ENCODE data around the gene AOAH. TPM values are rescaled to one million over a fixed set of nuclear protein-coding genes. Genes with fewer than 3 reads are reported as not detected.

Gene AOAH
- total RNA-seq, 1 experiment from 2014 or later, result not detected

- Histone ChIP-seq H3K36me3 (ENCODE audit: insufficient read depth, low read length, poor library complexity, severe bottlenecking) (no peaks in the 10 kb centered on the region), H3K4me1 (ENCODE audit: insufficient read depth, low read length, poor library complexity, severe bottlenecking) (no peaks in the 10 kb centered on the region), H3K4me3 (ENCODE audit: low read depth, low read length, poor library complexity, severe bottlenecking) (no peak overlapping the region), H3K27me3 (replicated peaks; ENCODE audit: insufficient read depth, low read depth, low read length, poor library complexity) (peaks cover 3% of the 10 kb centered on the region), H3K9me3 (ENCODE audit: low read depth, low read length, poor library complexity, severe bottlenecking) (no peaks in the 10 kb centered on the region), H3K27ac (ENCODE audit: low read depth, low read length, poor library complexity, severe bottlenecking) (no peak overlapping the region)
- ChIA-PET CTCF (no interaction called here), POLR2A (ENCODE audit: low non-redundant PET) (no interaction called here)
- intact Hi-C loops (cut with micrococcal nuclease; ENCODE audit: unreplicated experiment), result no loop called here
- no TSS peak for BruUV-seq (replicated peaks)
- TF ChIP-seq EZH2 (IDR thresholded peaks at IDR 0.05; ENCODE audit: borderline replicate concordance, low read depth, low read length, poor library complexity, severe bottlenecking), result no peak
- no peak for TF ChIP-seq CTCF (conservative IDR thresholded peaks at IDR 0.05; ENCODE audit: low read depth, low read length)
- DNase-seq (ENCODE audit: low spot score), result no peak
Observed at GRCh38 chr7:36621396-36621795, 102.9 kb downstream of the AOAH start.

GRCh38 chr7:36620166-36620708 lies 104.1 kb downstream of the AOAH start:
- intact Hi-C loops (cut with micrococcal nuclease; ENCODE audit: unreplicated experiment), result no loop called here
- ChIA-PET CTCF (no interaction called here), POLR2A (ENCODE audit: low non-redundant PET) (no interaction called here)
- no peak for DNase-seq (ENCODE audit: low spot score)
- no peaks in the 10 kb centered on the region for H3K9me3 ChIP-seq (ENCODE audit: low read depth, low read length, poor library complexity, severe bottlenecking)
- H3K36me3 ChIP-seq (ENCODE audit: insufficient read depth, low read length, poor library complexity, severe bottlenecking), result no peaks in the 10 kb centered on the region
- no peaks in the 10 kb centered on the region for H3K27me3 ChIP-seq (replicated peaks; ENCODE audit: insufficient read depth, low read depth, low read length, poor library complexity)
- no peak overlapping the region for H3K4me3 ChIP-seq (ENCODE audit: low read depth, low read length, poor library complexity, severe bottlenecking)
- BruUV-seq (replicated peaks), result no TSS peak
- H3K4me1 ChIP-seq (ENCODE audit: insufficient read depth, low read length, poor library complexity, severe bottlenecking), result no peaks in the 10 kb centered on the region
- TF ChIP-seq EZH2 (IDR thresholded peaks at IDR 0.05; ENCODE audit: borderline replicate concordance, low read depth, low read length, poor library complexity, severe bottlenecking), result no peak
- TF ChIP-seq CTCF (conservative IDR thresholded peaks at IDR 0.05; ENCODE audit: low read depth, low read length), result no peak
- no peak overlapping the region for H3K27ac ChIP-seq (ENCODE audit: low read depth, low read length, poor library complexity, severe bottlenecking)

GRCh38 chr7:36617408-36617807 lies 106.9 kb downstream of the AOAH start:
- ChIA-PET CTCF (no interaction called here), POLR2A (ENCODE audit: low non-redundant PET) (no interaction called here)
- H3K36me3 ChIP-seq (ENCODE audit: insufficient read depth, low read length, poor library complexity, severe bottlenecking), result no peaks in the 10 kb centered on the region
- H3K27me3 ChIP-seq (replicated peaks; ENCODE audit: insufficient read depth, low read depth, low read length, poor library complexity), result peaks cover 10% of the 10 kb centered on the region
- intact Hi-C loops (cut with micrococcal nuclease; ENCODE audit: unreplicated experiment), result no loop called here
- TF ChIP-seq EZH2 (IDR thresholded peaks at IDR 0.05; ENCODE audit: borderline replicate concordance, low read depth, low read length, poor library complexity, severe bottlenecking) (no peak), CTCF (conservative IDR thresholded peaks at IDR 0.05; ENCODE audit: low read depth, low read length) (no peak)
- no peak overlapping the region for H3K4me3 ChIP-seq (ENCODE audit: low read depth, low read length, poor library complexity, severe bottlenecking)
- no peak overlapping the region for H3K27ac ChIP-seq (ENCODE audit: low read depth, low read length, poor library complexity, severe bottlenecking)
- no peaks in the 10 kb centered on the region for H3K9me3 ChIP-seq (ENCODE audit: low read depth, low read length, poor library complexity, severe bottlenecking)
- no peaks in the 10 kb centered on the region for H3K4me1 ChIP-seq (ENCODE audit: insufficient read depth, low read length, poor library complexity, severe bottlenecking)
- no peak for DNase-seq (ENCODE audit: low spot score)
- BruUV-seq (replicated peaks), result no TSS peak
